Osteoblast (primary cell): ENCODE data around the gene TARP.

Source experiments
- DNase-seq: peaks from one replicate; pipeline ENCODE4 v3.0.0; 2011; ENCODE audit warnings: low spot score, mixed read lengths; ENCODE audit not compliant: insufficient read length; ENCODE audit errors: missing footprints
- H2AFZ ChIP-seq: 2 replicates; pipeline ENCODE4 v1.6.0; 2011; ENCODE audit warnings: mild to moderate bottlenecking, low read length
- H3K27ac ChIP-seq: 2 replicates; pipeline ENCODE4 v1.5.1; 2011; ENCODE audit warnings: mild to moderate bottlenecking, low read depth, low read length, moderate library complexity
- H3K27me3 ChIP-seq: 2 replicates; pipeline ENCODE4 v1.6.0; 2012; ENCODE audit warnings: mild to moderate bottlenecking, control low read depth, inconsistent platforms, low read length, moderate library complexity; ENCODE audit not compliant: insufficient read depth
- H3K36me3 ChIP-seq: 2 replicates; pipeline ENCODE4 v1.5.1; 2011; ENCODE audit warnings: mild to moderate bottlenecking, low read length, control low read depth, moderate library complexity; ENCODE audit not compliant: insufficient read depth
- H3K4me1 ChIP-seq: 2 replicates; pipeline ENCODE4 v1.5.1; 2011; ENCODE audit warnings: mild to moderate bottlenecking, low read length, control low read depth, moderate library complexity; ENCODE audit not compliant: insufficient read depth
- H3K4me2 ChIP-seq: 2 replicates; pipeline ENCODE4 v1.6.0; 2011; ENCODE audit warnings: mild to moderate bottlenecking, low read length; ENCODE audit not compliant: insufficient read depth
- H3K4me3 ChIP-seq: fragments of 200-600 bp; sonication (generic); 3 replicates; pipeline ENCODE4 v1.5.1; 2012; ENCODE audit warnings: mild to moderate bottlenecking, low read length, inconsistent platforms; ENCODE audit not compliant: insufficient read depth
- H3K79me2 ChIP-seq: 2 replicates; pipeline ENCODE4 v1.6.0; 2012; ENCODE audit warnings: mild to moderate bottlenecking, low read length, control low read depth, inconsistent platforms; ENCODE audit not compliant: insufficient read depth
- H3K9me3 ChIP-seq: 2 replicates; pipeline ENCODE4 v1.5.1; 2011; ENCODE audit warnings: low read depth, low read length, control low read depth
- H4K20me1 ChIP-seq: 2 replicates; pipeline ENCODE4 v1.6.0; 2012; ENCODE audit warnings: mild to moderate bottlenecking, low read length, control low read depth; ENCODE audit not compliant: insufficient read depth
- CTCF ChIP-seq: IDR thresholded peaks from 2 replicates; pipeline ENCODE4 v1.5.1; 2011; ENCODE audit warnings: mild to moderate bottlenecking, low read depth, low read length, moderate library complexity; ENCODE audit errors: extremely low read depth

TARP gene

GRCh38 chr7:38318241-38318640, 44.8 kb upstream of the TARP start:
- H2AFZ ChIP-seq, result peak overlapping the region; percentile 23
- no peak for TF ChIP-seq CTCF
- H3K4me2 ChIP-seq, result peak overlapping the region; percentile 38
- no peak for DNase-seq
- no peaks in the 10 kb centered on the region for H3K9me3 ChIP-seq
- no peaks in the 10 kb centered on the region for H3K36me3 ChIP-seq
- no peaks in the 10 kb centered on the region for H3K79me2 ChIP-seq
- no peak overlapping the region for H3K27ac ChIP-seq
- H3K27me3 ChIP-seq, result no peaks in the 10 kb centered on the region
- H3K4me1 ChIP-seq, result peaks cover 32% of the 10 kb centered on the region
- peak overlapping the region; percentile 1 for H3K4me3 ChIP-seq
- no peaks in the 10 kb centered on the region for H4K20me1 ChIP-seq

GRCh38 chr7:38317515-38317914, 44.1 kb upstream of the TARP start:
- Histone ChIP-seq H3K9me3 (no peaks in the 10 kb centered on the region), H4K20me1 (no peaks in the 10 kb centered on the region), H3K4me3 (no peak overlapping the region), H3K36me3 (no peaks in the 10 kb centered on the region), H3K27me3 (no peaks in the 10 kb centered on the region), H3K27ac (no peak overlapping the region), H3K4me1 (peaks cover 25% of the 10 kb centered on the region), H3K4me2 (no peak overlapping the region), H2AFZ (peak overlapping the region; percentile 19), H3K79me2 (no peaks in the 10 kb centered on the region)
- no peak for TF ChIP-seq CTCF
- peak; percentile 37 for DNase-seq

GRCh38 chr7:38316733-38317360, 43.4 kb upstream of the TARP start:
- Histone ChIP-seq H3K4me2 (no peak overlapping the region), H3K9me3 (no peaks in the 10 kb centered on the region), H3K79me2 (no peaks in the 10 kb centered on the region), H2AFZ (no peak overlapping the region), H3K4me3 (no peak overlapping the region), H3K27me3 (no peaks in the 10 kb centered on the region), H4K20me1 (no peaks in the 10 kb centered on the region), H3K27ac (no peak overlapping the region), H3K4me1 (peaks cover 18% of the 10 kb centered on the region), H3K36me3 (no peaks in the 10 kb centered on the region)
- DNase-seq, result no peak
- TF ChIP-seq CTCF, result no peak

- Histone ChIP-seq H3K4me3 (no peak overlapping the region), H3K4me2 (no peak overlapping the region), H3K27ac (no peak overlapping the region), H3K27me3 (peaks cover 6% of the 10 kb centered on the region), H4K20me1 (no peaks in the 10 kb centered on the region), H3K4me1 (peaks cover 8% of the 10 kb centered on the region), H3K36me3 (no peaks in the 10 kb centered on the region), H3K79me2 (no peaks in the 10 kb centered on the region), H2AFZ (no peak overlapping the region), H3K9me3 (no peaks in the 10 kb centered on the region)
- no peak for TF ChIP-seq CTCF
- no peak for DNase-seq
Observed at GRCh38 chr7:38315410-38315809, 42.0 kb upstream of the TARP start.
